ENCODE results near the gene GOSR1.

Gene GOSR1

GRCh38 chr17:30503558-30503957, 26.4 kb downstream of the GOSR1 start:
- no peak for TF ChIP-seq CTCF (conservative IDR thresholded peaks at IDR 0.05; ENCODE audit: low read depth, low read length)
- DNase-seq (ENCODE audit: low read depth): no peak
- H3K4me3 ChIP-seq (ENCODE audit: low read depth, low read length): no peak overlapping the region

- no peak for TF ChIP-seq CTCF (conservative IDR thresholded peaks at IDR 0.05; ENCODE audit: low read depth, low read length)
- no peak for DNase-seq (ENCODE audit: low read depth)
- H3K4me3 ChIP-seq (ENCODE audit: low read depth, low read length): no peak overlapping the region
These were observed 28.7 kb downstream of the GOSR1 start for GRCh38 chr17:30505868-30506417.

GRCh38 chr17:30506481-30506880, 29.3 kb downstream of the GOSR1 start:
- DNase-seq (ENCODE audit: low read depth): no peak
- no peak for TF ChIP-seq CTCF (conservative IDR thresholded peaks at IDR 0.05; ENCODE audit: low read depth, low read length)

GRCh38 chr17:30513346-30513745, 36.1 kb downstream of the GOSR1 start:
- peak; percentile 54 for DNase-seq (ENCODE audit: low read depth)
- H3K4me3 ChIP-seq (ENCODE audit: low read depth, low read length): no peak overlapping the region
- no peak for TF ChIP-seq CTCF (conservative IDR thresholded peaks at IDR 0.05; ENCODE audit: low read depth, low read length)

More at GRCh38 chr17:30506481-30506880, 29.3 kb downstream of the GOSR1 start:
- no peak overlapping the region for H3K4me3 ChIP-seq (ENCODE audit: low read depth, low read length)

- DNase-seq (ENCODE audit: low read depth): no peak
- no peak for TF ChIP-seq CTCF (conservative IDR thresholded peaks at IDR 0.05; ENCODE audit: low read depth, low read length)
- H3K4me3 ChIP-seq (ENCODE audit: low read depth, low read length): no peak overlapping the region
These were observed 37.8 kb downstream of the GOSR1 start for GRCh38 chr17:30514895-30515596.

- TF ChIP-seq CTCF (conservative IDR thresholded peaks at IDR 0.05; ENCODE audit: low read depth, low read length): no peak
- DNase-seq (ENCODE audit: low read depth): no peak
- H3K4me3 ChIP-seq (ENCODE audit: low read depth, low read length): no peak overlapping the region
These were observed 40.6 kb downstream of the GOSR1 start for GRCh38 chr17:30517786-30518185.

- H3K4me3 ChIP-seq (ENCODE audit: low read depth, low read length): no peak overlapping the region
- no peak for DNase-seq (ENCODE audit: low read depth)
- TF ChIP-seq CTCF (conservative IDR thresholded peaks at IDR 0.05; ENCODE audit: low read depth, low read length): no peak
These were observed 42.0 kb downstream of the GOSR1 start for GRCh38 chr17:30519166-30519565.

All from choroid plexus epithelial cell (primary cell).